Right atrium auricular region (tissue), 2 donors: Measurements from ENCODE around the gene MAP2. TPM values are rescaled to one million over a fixed set of nuclear protein-coding genes. Genes with fewer than 3 reads are reported as not detected.
A peak's percentile ranks its signal among the peaks of the same experiment; 100 is the strongest.

Experiments used
- DNase-seq: peaks from one replicate; pipeline ENCODE4 v3.0.0-alpha.2; 2019; ENCODE audit warnings: low spot score
- H3K27ac ChIP-seq, 2 donors: fragments of 200-600 bp; sonication (generic); 1 replicate in 1 of 2; 2 replicates in 1 of 2; pipeline ENCODE4 v1.5.1; 2016 to 2019
- H3K27me3 ChIP-seq, 2 donors: fragments of 200-600 bp; sonication (generic); one replicate each; pipeline versions ENCODE4 v1.5.1 to v1.6.0; 2017 to 2019
- H3K36me3 ChIP-seq: fragments of 200-600 bp; sonication (generic); one replicate; pipeline ENCODE4 v1.5.1; 2016
- H3K4me1 ChIP-seq, 2 donors: fragments of 200-600 bp; sonication (generic); one replicate each; pipeline versions ENCODE4 v1.5.1 to v1.6.0; 2017 to 2019
- H3K4me3 ChIP-seq, 2 donors: fragments of 200-600 bp; sonication (generic); 1 replicate in 1 of 2; 2 replicates in 1 of 2; pipeline ENCODE4 v1.5.1; 2017 to 2019; ENCODE audit warnings: mild to moderate bottlenecking in 1 of 2, moderate library complexity in 1 of 2
- H3K9me3 ChIP-seq, 2 donors: fragments of 200-600 bp; sonication (generic); one replicate each; pipeline ENCODE4 v1.5.1; 2019
- total RNA-seq, 2 donors: library from RNA; depleted of rRNA; stranded (reverse); fragments of >200 nt; gene quantifications; one replicate each; pipeline ENCODE4 v1.1.0, GENCODE V29; 2016
- TF ChIP-seq, protein P1 (sequence below), 2 donors: fragments of 200-600 bp; sonication (generic); IDR thresholded peaks; one replicate each; pipeline ENCODE4 v1.5.1; 2019; ENCODE audit warnings: antibody characterized with exemption in 2 of 2

The MAP2 gene
- total RNA-seq, 2 donors from 2014 or later: 6.5 to 6.7 TPM

DNA sequence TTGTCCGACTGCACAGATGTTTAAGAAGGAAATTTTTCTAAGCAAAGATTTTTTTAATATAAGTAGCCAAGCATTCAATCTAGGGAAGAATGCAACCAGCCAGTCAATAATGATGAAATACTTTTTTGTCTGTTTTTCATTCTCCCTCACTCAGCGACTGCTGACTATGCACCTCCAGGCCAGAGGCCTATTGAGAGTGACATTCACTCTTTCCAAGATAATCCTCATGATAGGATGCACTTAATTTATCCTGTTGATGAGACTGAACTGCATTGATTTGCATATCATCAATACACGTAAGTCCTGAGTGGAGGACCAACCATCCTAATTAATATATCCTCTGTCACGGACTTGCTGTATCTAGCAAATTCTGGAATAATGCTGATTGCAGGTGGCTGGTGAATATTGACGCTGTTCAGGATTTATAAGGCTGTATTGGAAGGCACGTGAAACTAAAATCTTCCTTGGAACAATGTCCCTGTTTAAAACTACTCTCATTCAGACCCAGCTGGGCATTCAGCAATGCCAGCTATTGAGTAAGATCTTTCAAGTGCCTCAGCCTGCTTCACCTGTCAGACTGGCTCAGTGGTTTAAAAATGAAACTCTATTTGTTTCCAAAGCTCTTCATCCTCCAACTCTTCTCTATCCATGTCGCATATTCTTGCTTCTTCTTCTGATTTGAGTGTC, 142.2 kb downstream of the MAP2 start:
- Histone ChIP-seq H3K27ac (no peak overlapping the region), H3K4me1 (no peaks in the 10 kb centered on the region), H3K36me3 (no peaks in the 10 kb centered on the region), H3K27me3 (no peaks in the 10 kb centered on the region), H3K9me3 (no peaks in the 10 kb centered on the region), H3K4me3 (no peak overlapping the region)
- no peak for DNase-seq
- TF ChIP-seq, protein P1, sequence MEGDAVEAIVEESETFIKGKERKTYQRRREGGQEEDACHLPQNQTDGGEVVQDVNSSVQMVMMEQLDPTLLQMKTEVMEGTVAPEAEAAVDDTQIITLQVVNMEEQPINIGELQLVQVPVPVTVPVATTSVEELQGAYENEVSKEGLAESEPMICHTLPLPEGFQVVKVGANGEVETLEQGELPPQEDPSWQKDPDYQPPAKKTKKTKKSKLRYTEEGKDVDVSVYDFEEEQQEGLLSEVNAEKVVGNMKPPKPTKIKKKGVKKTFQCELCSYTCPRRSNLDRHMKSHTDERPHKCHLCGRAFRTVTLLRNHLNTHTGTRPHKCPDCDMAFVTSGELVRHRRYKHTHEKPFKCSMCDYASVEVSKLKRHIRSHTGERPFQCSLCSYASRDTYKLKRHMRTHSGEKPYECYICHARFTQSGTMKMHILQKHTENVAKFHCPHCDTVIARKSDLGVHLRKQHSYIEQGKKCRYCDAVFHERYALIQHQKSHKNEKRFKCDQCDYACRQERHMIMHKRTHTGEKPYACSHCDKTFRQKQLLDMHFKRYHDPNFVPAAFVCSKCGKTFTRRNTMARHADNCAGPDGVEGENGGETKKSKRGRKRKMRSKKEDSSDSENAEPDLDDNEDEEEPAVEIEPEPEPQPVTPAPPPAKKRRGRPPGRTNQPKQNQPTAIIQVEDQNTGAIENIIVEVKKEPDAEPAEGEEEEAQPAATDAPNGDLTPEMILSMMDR (IDR thresholded peaks at IDR 0.05): no peak

DNA sequence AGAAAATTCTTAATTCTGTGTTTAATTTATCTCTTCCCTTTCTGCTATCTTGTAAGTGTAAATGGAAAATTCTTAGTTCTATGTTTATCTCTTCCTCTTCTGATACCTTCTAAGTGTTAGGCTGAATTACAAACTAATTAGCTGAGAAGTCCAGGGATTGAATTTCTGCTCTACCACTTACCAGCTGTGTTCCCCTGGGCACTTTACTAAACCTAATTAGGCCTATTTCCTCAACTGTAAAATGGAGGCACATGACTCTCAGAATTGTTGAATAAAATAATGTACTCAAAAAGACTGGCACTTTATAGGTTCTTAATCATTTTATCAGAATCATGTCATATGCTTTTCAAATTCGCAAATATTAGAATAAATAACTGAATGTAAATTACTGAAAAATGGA, 146.3 kb downstream of the MAP2 start:
- Histone ChIP-seq H3K9me3 (no peaks in the 10 kb centered on the region), H3K4me3 (no peak overlapping the region), H3K36me3 (no peaks in the 10 kb centered on the region), H3K27me3 (no peaks in the 10 kb centered on the region), H3K27ac (no peak overlapping the region), H3K4me1 (no peaks in the 10 kb centered on the region)
- TF ChIP-seq, protein P1 (IDR thresholded peaks at IDR 0.05): no peak
- DNase-seq: no peak

DNA sequence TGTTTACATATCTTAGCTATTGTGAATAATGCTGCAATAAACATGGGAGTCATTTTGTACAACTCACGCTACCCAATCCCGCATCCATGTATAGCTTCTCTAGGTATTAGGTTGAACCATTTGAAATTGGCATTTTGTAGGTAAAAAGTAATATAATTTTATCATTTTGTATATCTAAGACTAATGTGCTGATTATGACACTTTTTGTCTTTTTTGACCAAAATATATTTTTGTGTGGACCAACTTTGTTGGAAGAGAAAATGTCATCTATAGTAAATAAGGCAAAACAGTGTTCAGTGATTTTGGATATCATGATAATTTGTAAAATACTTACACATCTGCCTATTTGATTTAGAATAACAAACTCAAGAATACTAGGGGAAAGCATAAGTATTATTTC, 150.7 kb downstream of the MAP2 start:
- no peak overlapping the region for H3K4me3 ChIP-seq
- no peaks in the 10 kb centered on the region for H3K36me3 ChIP-seq
- no peak for DNase-seq
- H3K4me1 ChIP-seq: peaks cover 0 to 1% of the 10 kb centered on the region in 2 donors
- H3K27me3 ChIP-seq: no peaks in the 10 kb centered on the region
- H3K27ac ChIP-seq: no peak overlapping the region
- TF ChIP-seq, protein P1 (IDR thresholded peaks at IDR 0.05): no peak
- no peaks in the 10 kb centered on the region for H3K9me3 ChIP-seq

DNA sequence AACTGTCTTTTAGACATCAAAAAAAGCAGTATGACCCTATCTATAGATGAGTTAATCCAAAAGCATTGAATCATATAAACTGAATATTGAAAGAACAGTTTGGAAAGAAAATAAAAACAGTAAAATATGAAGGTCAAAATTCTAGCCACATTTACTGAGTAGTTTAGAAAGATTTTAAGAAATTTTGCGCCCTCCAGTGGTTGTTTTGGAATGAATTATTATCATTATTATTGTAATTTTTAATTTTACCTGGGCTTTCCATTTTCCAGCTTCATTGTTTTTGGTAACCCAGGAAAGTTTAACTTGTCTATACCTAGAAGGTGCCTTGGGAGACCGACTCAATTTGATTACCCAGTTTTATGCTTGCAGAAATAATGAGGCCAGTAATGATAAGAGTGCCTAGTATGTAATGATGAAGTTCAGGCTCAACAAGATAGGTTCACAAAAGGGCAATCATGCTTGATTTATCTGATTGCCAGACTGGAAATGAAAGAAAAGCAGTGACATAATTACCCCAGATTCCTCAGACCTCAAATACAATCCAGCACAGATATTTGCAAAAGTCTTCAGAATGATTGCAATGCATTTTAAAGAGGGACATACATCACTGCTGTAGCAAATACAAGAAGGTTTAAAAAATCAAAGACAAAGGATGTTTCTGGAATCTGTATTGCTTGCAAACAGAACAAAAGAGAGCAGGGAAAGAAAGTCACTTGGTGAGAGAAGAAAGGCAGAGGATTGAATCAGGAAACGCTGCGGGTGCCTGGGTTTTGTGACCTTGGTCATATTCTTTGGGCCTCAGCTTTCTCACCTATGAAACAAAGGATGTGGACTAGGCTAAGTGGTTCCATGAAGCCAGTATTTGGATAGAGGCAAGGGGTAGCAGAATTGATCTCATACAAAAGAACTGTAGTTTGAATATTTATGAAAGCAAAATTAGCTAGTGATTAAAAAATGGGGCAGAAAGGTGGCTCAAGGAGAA, 153.8 kb downstream of the MAP2 start:
- TF ChIP-seq, protein P1 (IDR thresholded peaks at IDR 0.05): peak in 1 of 2 donors; percentile 55
- Histone ChIP-seq H3K4me1 (peaks cover 0 to 5% of the 10 kb centered on the region in 2 donors), H3K4me3 (no peak overlapping the region), H3K36me3 (no peaks in the 10 kb centered on the region), H3K27me3 (no peaks in the 10 kb centered on the region), H3K9me3 (no peaks in the 10 kb centered on the region), H3K27ac (no peak overlapping the region)
- DNase-seq: no peak

DNA sequence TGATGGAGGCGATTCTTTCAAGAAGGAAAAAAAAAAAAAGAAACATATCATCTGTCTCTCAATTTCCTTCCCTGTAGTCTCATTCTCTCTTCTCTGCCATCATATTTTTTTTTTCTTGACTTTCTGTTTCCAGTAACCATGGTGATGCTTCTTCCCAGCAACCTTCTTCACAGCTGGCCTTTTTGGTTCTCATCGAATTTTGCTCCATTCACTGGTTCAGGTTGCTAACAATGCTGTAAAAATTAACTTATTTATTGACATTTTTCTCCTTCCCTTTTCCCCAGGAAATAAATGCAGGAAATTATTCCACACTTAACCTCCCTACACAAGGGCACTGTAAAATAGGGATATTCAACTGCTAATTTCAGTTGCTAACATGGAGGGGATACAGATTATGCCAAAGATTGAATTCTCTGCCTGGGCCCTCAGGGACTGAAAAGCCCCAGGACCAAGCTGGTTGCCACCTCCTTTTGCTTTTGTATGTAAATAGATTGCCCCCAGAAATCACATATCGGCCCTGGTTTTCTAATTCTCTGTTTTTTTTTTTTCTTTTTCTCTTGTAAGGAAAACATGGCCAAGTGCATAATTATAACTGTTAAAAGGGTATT, 154.7 kb downstream of the MAP2 start:
- no peaks in the 10 kb centered on the region for H3K9me3 ChIP-seq
- TF ChIP-seq, protein P1 (IDR thresholded peaks at IDR 0.05): no peak
- H3K36me3 ChIP-seq: no peaks in the 10 kb centered on the region
- no peaks in the 10 kb centered on the region for H3K27me3 ChIP-seq
- H3K4me3 ChIP-seq: no peak overlapping the region
- no peak overlapping the region for H3K27ac ChIP-seq
- DNase-seq: no peak
- peaks cover 0 to 5% of the 10 kb centered on the region in 2 donors for H3K4me1 ChIP-seq
